Inferior parietal cortex (tissue), 1 donor: ENCODE data around the gene OR51A7.
"Not testable (repeated sequence)": the region's sequence is repeated elsewhere in the genome, so short reads cannot be mapped to it uniquely, and the experiment has no call there.

Source experiments
- DNase-seq: peaks from one replicate; pipeline ENCODE4 v3.0.0-alpha.2; 2016; ENCODE audit errors: extremely low spot score

Gene OR51A7

DNA sequence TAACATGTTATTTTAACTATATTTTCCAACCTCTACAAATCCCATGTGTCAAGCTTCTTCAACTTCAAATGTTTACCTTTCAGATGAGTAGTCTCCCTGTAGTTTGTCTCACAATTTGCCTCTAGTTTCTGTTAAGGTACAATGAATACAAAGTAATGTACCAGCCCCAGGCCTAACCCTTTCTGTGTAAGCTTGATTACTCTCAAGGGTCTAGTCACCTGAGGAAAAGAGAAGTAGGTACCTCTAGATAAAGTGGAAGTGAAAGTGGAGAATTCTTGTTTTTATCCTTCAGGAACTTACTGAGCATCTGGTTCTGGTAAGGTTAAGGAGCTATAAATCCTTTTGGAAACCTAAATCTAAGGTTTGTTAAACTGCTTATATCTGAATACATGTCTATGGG is at the start of gene OR51A7:
TSS of gene OR51A7 (plus strand) at position 300 of the 400 bp plus-strand sequence. CDS start 3,587 bp downstream, outside the sequence.
- DNase-seq = no peak

- not testable (repeated sequence) for DNase-seq
Measured at GRCh38 chr11:4854286-4854685, 49.3 kb upstream of the OR51A7 start.

DNA sequence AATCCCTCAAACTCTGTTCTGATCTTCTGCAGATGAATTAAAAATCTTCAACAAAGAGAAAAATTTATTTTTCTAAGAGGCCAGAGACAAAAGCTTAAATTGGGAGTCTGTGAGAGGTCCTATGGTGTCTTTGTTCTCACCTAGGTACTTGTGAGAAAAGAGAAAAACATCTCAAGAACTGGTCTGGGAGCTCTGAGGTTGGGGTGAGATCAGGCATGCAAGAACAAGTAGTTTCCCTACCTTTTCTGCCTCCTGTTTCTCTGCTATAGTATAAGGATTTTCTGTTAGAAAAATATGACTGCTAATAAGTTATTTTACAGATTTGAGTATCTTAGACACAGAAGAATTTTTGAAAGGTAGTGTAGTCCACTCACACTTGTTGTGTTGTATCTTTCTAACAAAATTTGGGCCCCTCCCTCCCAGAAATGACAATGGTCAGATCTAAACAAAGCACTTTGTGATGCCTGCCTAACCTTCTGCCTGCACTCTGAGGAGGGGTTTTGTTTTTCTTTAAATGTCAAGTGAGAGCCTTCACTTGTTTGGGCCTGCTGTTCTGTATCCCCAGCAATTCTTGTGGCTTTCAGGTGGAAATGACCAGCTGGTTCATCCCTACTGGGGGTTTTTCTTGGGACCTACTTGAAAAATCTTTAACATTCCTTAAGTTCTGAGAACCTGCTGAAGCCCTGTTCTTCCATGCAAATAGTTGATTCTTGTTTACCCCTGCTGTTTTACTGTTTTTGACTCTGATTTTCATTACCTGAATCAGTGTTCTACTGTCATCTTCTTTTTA is 40.9 kb upstream of the OR51A7 start:
- DNase-seq = no peak

GRCh38 chr11:4863876-4864275 is 39.7 kb upstream of the OR51A7 start:
- DNase-seq = no peak

GRCh38 chr11:4865855-4866254 is 37.7 kb upstream of the OR51A7 start:
- no peak for DNase-seq

- DNase-seq = no peak
Measured at GRCh38 chr11:4881188-4881587, 22.4 kb upstream of the OR51A7 start.

DNA sequence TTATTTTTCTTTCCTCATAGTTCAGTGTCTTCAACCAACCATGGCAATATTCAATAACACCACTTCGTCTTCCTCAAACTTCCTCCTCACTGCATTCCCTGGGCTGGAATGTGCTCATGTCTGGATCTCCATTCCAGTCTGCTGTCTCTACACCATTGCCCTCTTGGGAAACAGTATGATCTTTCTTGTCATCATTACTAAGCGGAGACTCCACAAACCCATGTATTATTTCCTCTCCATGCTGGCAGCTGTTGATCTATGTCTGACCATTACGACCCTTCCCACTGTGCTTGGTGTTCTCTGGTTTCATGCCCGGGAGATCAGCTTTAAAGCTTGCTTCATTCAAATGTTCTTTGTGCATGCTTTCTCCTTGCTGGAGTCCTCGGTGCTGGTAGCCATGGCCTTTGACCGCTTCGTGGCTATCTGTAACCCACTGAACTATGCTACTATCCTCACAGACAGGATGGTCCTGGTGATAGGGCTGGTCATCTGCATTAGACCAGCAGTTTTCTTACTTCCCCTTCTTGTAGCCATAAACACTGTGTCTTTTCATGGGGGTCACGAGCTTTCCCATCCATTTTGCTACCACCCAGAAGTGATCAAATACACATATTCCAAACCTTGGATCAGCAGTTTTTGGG is 21.6 kb upstream of the OR51A7 start, which contains the start of gene OR51T1:
TSS of gene OR51T1 (plus strand) at position 41 of the 641 bp plus-strand sequence. CDS start at position 41, 0 bp downstream.
- DNase-seq = no peak

DNA sequence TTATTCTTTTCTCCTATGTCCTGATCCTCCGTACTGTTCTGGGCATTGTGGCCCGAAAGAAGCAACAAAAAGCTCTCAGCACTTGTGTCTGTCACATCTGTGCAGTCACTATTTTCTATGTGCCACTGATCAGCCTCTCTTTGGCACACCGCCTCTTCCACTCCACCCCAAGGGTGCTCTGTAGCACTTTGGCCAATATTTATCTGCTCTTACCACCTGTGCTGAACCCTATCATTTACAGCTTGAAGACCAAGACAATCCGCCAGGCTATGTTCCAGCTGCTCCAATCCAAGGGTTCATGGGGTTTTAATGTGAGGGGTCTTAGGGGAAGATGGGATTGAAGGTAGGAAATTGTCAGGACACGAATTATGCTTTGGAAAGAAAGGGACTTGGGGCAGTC is 21.0 kb upstream of the OR51A7 start:
- DNase-seq = no peak

- DNase-seq = no peak
Measured at GRCh38 chr11:4884361-4884760, 19.2 kb upstream of the OR51A7 start.

GRCh38 chr11:4886186-4886585 is 17.4 kb upstream of the OR51A7 start:
- DNase-seq = no peak

DNA sequence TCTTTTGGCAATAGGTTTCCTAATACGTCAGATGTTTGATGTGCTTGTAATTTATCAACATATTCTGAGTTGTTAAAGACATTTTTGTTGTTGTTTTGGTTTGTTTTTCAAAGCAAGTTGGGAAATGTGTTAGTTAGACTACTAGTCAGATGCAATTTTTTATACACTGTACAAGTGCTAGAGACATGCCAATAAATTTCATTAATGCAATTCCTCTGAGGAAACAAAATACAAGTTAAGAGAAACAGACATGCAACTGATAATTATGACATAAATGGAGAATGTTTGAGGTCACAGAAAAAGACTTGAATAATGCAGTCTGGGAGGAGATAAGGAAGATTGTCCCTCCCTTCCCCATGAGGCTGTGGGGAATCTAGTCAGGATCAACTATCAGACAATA is 16.0 kb upstream of the OR51A7 start:
- DNase-seq = no peak

DNA sequence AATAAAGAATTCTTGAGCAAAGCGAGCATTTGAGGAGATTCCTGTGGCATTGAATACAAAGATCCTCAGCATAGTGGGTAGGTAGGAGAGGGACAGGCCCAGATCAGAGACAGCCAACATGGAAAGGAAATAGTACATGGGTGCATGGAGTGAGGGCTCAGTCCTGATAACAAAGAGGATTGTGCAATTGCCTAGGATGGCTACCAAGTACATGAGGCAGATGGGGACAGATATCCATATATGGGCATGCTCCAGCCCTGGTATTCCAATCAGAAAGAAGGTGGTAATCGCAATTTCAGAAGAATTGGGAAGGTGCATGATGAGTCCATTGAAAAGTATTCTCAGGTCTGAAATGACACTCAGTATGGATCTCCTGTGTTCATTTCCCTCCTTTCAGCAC is 13.3 kb upstream of the OR51A7 start:
- DNase-seq = no peak

- DNase-seq = no peak
Measured at GRCh38 chr11:4891996-4892640, 11.5 kb upstream of the OR51A7 start.

GRCh38 chr11:4916581-4916980 is 13.0 kb downstream of the OR51A7 start:
- no peak for DNase-seq

GRCh38 chr11:4919250-4919649 is 15.7 kb downstream of the OR51A7 start, which contains the start of gene OR51G2:
OR51G2 (minus strand) TSS chr11:4919350; CDS start chr11:4915663, 3,687 bp downstream.
- no peak for DNase-seq

GRCh38 chr11:4921796-4922195 is 18.2 kb downstream of the OR51A7 start:
- no peak for DNase-seq

DNA sequence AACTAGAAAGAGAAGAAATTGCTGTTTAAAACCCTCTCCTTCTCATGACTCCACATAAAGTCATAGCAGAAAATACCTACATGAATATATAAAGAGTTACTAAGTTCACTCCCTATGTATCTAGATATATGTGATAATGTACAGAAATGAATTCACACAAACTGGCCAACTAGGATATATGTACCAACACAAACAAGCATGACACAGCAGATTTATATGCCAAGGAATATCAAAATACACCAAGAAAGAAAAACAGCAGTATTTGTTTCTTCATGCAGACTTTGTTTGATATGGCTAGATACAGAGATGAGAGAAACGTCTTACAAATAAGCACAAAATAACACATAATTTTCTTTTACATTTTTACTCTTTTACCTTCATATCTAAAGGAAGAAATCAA is 18.7 kb downstream of the OR51A7 start:
- DNase-seq = no peak

GRCh38 chr11:4924239-4924638 is 20.7 kb downstream of the OR51A7 start, which contains the start of gene OR51G1:
OR51G1 (minus strand) TSS chr11:4924339; CDS start chr11:4924339, 0 bp downstream.
- DNase-seq = no peak

DNA sequence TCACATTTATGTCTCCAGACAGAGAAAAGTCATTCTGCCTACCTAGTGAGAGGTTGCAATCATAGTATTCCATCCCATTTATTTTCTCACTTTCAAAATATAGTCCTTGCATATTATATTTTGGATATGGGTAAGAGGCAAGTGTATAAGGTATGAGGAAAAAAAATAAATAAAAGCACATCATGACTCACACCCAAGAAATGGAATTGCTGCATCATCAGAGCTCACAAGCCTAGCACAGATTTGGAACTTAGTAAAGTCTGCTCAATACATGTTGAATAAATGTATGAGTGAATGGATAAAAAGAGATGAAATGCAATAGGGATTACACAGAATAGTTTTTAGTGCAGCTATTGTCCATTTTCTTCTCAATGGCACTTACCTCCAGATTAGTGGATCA is 23.0 kb downstream of the OR51A7 start:
- DNase-seq = no peak

- DNase-seq = no peak
Measured at GRCh38 chr11:4932751-4933150, 29.2 kb downstream of the OR51A7 start.

DNA sequence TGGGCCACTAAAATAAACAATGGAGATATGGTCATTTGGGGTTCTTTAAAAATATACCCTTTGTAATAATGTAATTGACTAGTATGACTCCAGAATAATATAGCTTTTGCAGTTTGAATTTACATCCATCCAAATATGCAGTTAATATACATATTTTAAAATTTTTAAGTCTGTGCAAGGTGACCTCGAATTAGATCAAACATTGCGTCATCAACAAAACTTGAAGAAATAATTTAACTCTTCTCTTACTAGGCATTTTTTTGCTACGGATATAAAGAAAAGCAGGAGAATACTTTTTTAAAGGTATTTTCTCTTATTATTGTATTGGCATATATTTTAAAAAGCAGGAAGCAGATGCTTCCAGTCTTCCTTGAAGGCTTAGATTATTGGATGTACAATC is 33.2 kb downstream of the OR51A7 start:
- DNase-seq = no peak

DNA sequence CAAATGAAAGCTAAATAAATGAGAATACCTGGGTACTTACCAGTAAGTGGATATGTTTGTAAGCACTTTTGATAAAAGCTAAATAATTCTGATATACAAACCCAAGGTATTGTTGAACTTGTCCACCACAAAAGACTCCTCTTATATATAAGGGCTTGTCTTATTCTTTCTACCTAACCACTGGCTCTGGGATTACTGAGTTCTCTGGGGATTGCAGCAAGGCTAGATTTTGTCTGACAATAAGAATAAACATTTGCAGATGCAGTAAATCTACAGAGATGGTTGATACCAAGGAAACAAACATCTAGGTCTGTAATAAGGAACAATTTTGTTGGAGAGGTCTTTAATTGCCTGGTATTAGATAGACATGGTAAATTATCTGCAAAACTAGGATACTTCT is 43.9 kb downstream of the OR51A7 start, which contains the start of gene OR51A4:
TSS of gene OR51A4 (minus strand) at position 101 of the 400 bp plus-strand sequence. CDS start 505 bp downstream, outside the sequence.
- DNase-seq = no peak
